H1 (cell line): Measurements from ENCODE around the gene C16orf95. TPM values are rescaled to one million over a fixed set of nuclear protein-coding genes. Genes with fewer than 3 reads are reported as not detected.

Source experiments
- CTCF ChIA-PET: fragments of 300-600 bp; sonication (Branson Sonifier 250); formaldehyde crosslinking; loops from one replicate; lab custom pipeline; 2021; ENCODE audit not compliant: partially characterized antibody; lab: Charles Lee
- POLR2A ChIA-PET: fragments of 300-600 bp; sonication (Branson Sonifier 250); formaldehyde crosslinking; loops from one replicate; lab custom pipeline; 2021; ENCODE audit warnings: inconsistent platforms; ENCODE audit not compliant: partially characterized antibody; lab: Charles Lee
- DNase-seq, 2 experiments: peaks; one replicate each; pipeline versions ENCODE4 v3.0.0 to v3.0.0-alpha.2; 2010 to 2022; ENCODE audit warnings: low spot score in 2 of 2, low read depth in 1 of 2, mixed read lengths in 1 of 2
- FAIRE-seq: peaks from 2 replicates; lab custom pipeline; 2011; peaks lifted over from hg19 to GRCh38; lab: Jason Lieb, UNC
- H2AFZ ChIP-seq: 2 replicates; pipeline ENCODE4 v1.8.1; 2012; ENCODE audit warnings: low read length, inconsistent platforms
- H2AK5ac ChIP-seq: 2 replicates; pipeline ENCODE4 v1.6.1; 2013; ENCODE audit warnings: low read depth, low read length
- H2BK120ac ChIP-seq: replicated peaks from 2 replicates; pipeline ENCODE3; 2013; ENCODE audit warnings: low read depth, low read length, inconsistent platforms
- H2BK12ac ChIP-seq: 2 replicates; pipeline ENCODE4 v1.6.1; 2013; ENCODE audit warnings: low read depth, low read length
- H2BK15ac ChIP-seq: 2 replicates; pipeline ENCODE4 v1.6.1; 2013; ENCODE audit warnings: low read length
- H2BK20ac ChIP-seq: 2 replicates; pipeline ENCODE4 v1.6.1; 2013; ENCODE audit warnings: low read length
- H2BK5ac ChIP-seq: 2 replicates; pipeline ENCODE4 v1.6.1; 2013; ENCODE audit warnings: low read depth, low read length
- H3K14ac ChIP-seq: 2 replicates; pipeline ENCODE4 v1.6.1; 2013; ENCODE audit warnings: inconsistent platforms; ENCODE audit not compliant: insufficient read length
- H3K18ac ChIP-seq: 2 replicates; pipeline ENCODE4 v1.6.1; 2013; ENCODE audit warnings: low read length; ENCODE audit errors: extremely low read depth
- H3K23ac ChIP-seq: 2 replicates; pipeline ENCODE4 v1.6.1; 2013; ENCODE audit warnings: inconsistent platforms; ENCODE audit not compliant: insufficient read length
- H3K23me2 ChIP-seq: 2 replicates; pipeline ENCODE4 v1.6.1; 2013; ENCODE audit warnings: low read depth, low read length
- H3K27ac ChIP-seq: 2 replicates; pipeline ENCODE4 v1.6.1; 2011; ENCODE audit warnings: low read depth, low read length, inconsistent platforms
- H3K27me3 ChIP-seq, 4 experiments: replicated peaks in 1 of 4; 1 replicate in 1 of 4; 2 replicates in 3 of 4; pipeline versions ENCODE4 v1.6.1 to v1.8.1; 2011 to 2013; ENCODE audit warnings: low read length in 3 of 4, mild to moderate bottlenecking in 3 of 4, inconsistent platforms in 2 of 4, mixed read lengths in 2 of 4, moderate library complexity in 1 of 4; ENCODE audit not compliant: control insufficient read depth in 3 of 4, insufficient read depth in 3 of 4; ENCODE audit errors: extremely low read depth in 1 of 4
- H3K36me3 ChIP-seq, 4 experiments: 2 replicates each; pipeline versions ENCODE4 v1.6.1 to v1.8.1; 2011 to 2013; ENCODE audit warnings: mild to moderate bottlenecking in 4 of 4, low read length in 3 of 4, moderate library complexity in 2 of 4, control low read depth in 1 of 4, inconsistent platforms in 1 of 4; ENCODE audit not compliant: insufficient read depth in 4 of 4, control insufficient read depth in 2 of 4
- H3K4ac ChIP-seq: replicated peaks from 2 replicates; pipeline ENCODE3; 2013; ENCODE audit warnings: low read length, low read depth, mixed read lengths, inconsistent platforms; ENCODE audit not compliant: insufficient read length
- H3K4me1 ChIP-seq, 4 experiments: replicated peaks in 1 of 4; 1 replicate in 1 of 4; 2 replicates in 3 of 4; pipeline versions ENCODE4 v1.6.1 to v1.8.1; 2011 to 2013; ENCODE audit warnings: low read length in 3 of 4, inconsistent platforms in 2 of 4, mixed read lengths in 1 of 4; ENCODE audit not compliant: insufficient read depth in 4 of 4, control insufficient read depth in 3 of 4
- H3K4me2 ChIP-seq, 2 experiments: 2 replicates each; pipeline versions ENCODE4 v1.6.1 to v1.8.1; 2011 to 2013; ENCODE audit warnings: low read depth in 2 of 2, low read length in 2 of 2, control low read depth in 1 of 2, inconsistent platforms in 1 of 2, mild to moderate bottlenecking in 1 of 2; ENCODE audit not compliant: insufficient read depth in 1 of 2
- H3K4me3 ChIP-seq, 4 experiments: fragments of 200-600, 300-600 bp in 1 of 4; sonication (generic), shearing (Covaris generic), sonication (Bioruptor Twin) in 1 of 4; 2 replicates each; pipeline versions ENCODE4 v1.5.1 to v1.8.1; 2011 to 2016; ENCODE audit warnings: low read length in 4 of 4, low read depth in 3 of 4, control low read depth in 2 of 4, inconsistent platforms in 2 of 4, mild to moderate bottlenecking in 2 of 4, mixed read lengths in 1 of 4, moderate library complexity in 1 of 4; ENCODE audit not compliant: insufficient read depth in 2 of 4; ENCODE audit errors: extremely low read depth in 1 of 4
- H3K56ac ChIP-seq: replicated peaks from 2 replicates; pipeline ENCODE3; 2013; ENCODE audit warnings: low read depth, mild to moderate bottlenecking, mixed read lengths, low read length, inconsistent platforms; ENCODE audit not compliant: insufficient read length
- H3K79me1 ChIP-seq: 2 replicates; pipeline ENCODE4 v1.6.1; 2013; ENCODE audit warnings: low read depth, low read length, control low read depth
- H3K79me2 ChIP-seq, 2 experiments: 2 replicates each; pipeline versions ENCODE4 v1.6.1 to v1.8.1; 2012 to 2013; ENCODE audit warnings: low read length in 2 of 2, mild to moderate bottlenecking in 2 of 2, inconsistent platforms in 1 of 2; ENCODE audit not compliant: insufficient read depth in 2 of 2, control insufficient read depth in 1 of 2
- H3K9ac ChIP-seq, 4 experiments: replicated peaks in 1 of 4; 1 replicate in 1 of 4; 2 replicates in 3 of 4; pipeline versions ENCODE4 v1.6.1 to v1.8.1; 2011 to 2013; ENCODE audit warnings: low read depth in 3 of 4, low read length in 3 of 4, control low read depth in 2 of 4, mild to moderate bottlenecking in 2 of 4, moderate library complexity in 2 of 4, inconsistent platforms in 1 of 4; ENCODE audit errors: extremely low read depth in 1 of 4
- H3K9me3 ChIP-seq, 2 experiments: 2 replicates each; pipeline versions ENCODE4 v1.6.1 to v1.8.1; 2012 to 2013; ENCODE audit warnings: mild to moderate bottlenecking in 2 of 2, moderate library complexity in 2 of 2, control low read depth in 1 of 2, inconsistent platforms in 1 of 2, low read depth in 1 of 2, low read length in 1 of 2, mixed read lengths in 1 of 2; ENCODE audit not compliant: insufficient read depth in 2 of 2
- H4K20me1 ChIP-seq, 2 experiments: replicated peaks in 1 of 2; 2 replicates each; pipeline versions ENCODE3 to v1.8.1; 2011 to 2013; ENCODE audit warnings: inconsistent platforms in 2 of 2, low read length in 2 of 2, mild to moderate bottlenecking in 1 of 2; ENCODE audit not compliant: insufficient read depth in 2 of 2, control insufficient read depth in 1 of 2
- H4K5ac ChIP-seq: 2 replicates; pipeline ENCODE4 v1.6.1; 2013; ENCODE audit warnings: low read length, low read depth, mixed read lengths, inconsistent platforms; ENCODE audit not compliant: insufficient read length
- H4K8ac ChIP-seq: 2 replicates; pipeline ENCODE4 v1.8.0; 2013; ENCODE audit warnings: mild to moderate bottlenecking, moderate library complexity, low read length, inconsistent platforms; ENCODE audit not compliant: insufficient read depth; ENCODE audit errors: extremely low read depth
- H4K91ac ChIP-seq: replicated peaks from 2 replicates; pipeline ENCODE3; 2013; ENCODE audit warnings: low read length, mixed read lengths, inconsistent platforms; ENCODE audit not compliant: insufficient read length
- CREB1 ChIP-seq: IDR thresholded peaks from 2 replicates; pipeline ENCODE4 v1.6.1; 2012; ENCODE audit warnings: inconsistent platforms
- GTF2F1 ChIP-seq: IDR thresholded peaks from 2 replicates; pipeline ENCODE4 v1.6.1; 2012; ENCODE audit warnings: low read depth, low read length, improper control_type of control experiment, borderline replicate concordance
- HDAC6 ChIP-seq: IDR thresholded peaks from one replicate; pipeline ENCODE4 v1.7.1; 2012; ENCODE audit warnings: low read depth, mild to moderate bottlenecking, inconsistent platforms, low read length, moderate library complexity
- NRF1 ChIP-seq: IDR thresholded peaks from 2 replicates; pipeline ENCODE4 v1.6.1; 2011; ENCODE audit warnings: mild to moderate bottlenecking, low read depth, low read length, improper control_type of control experiment
- POU5F1 ChIP-seq: IDR thresholded peaks from 2 replicates; pipeline ENCODE4 v1.6.1; 2011; ENCODE audit warnings: low read depth, mild to moderate bottlenecking, low read length, moderate library complexity
- SUZ12 ChIP-seq: fragments of 200-600 bp; sonication (generic); IDR thresholded peaks from 2 replicates; pipeline ENCODE4 v1.6.1; 2012; ENCODE audit warnings: mild to moderate bottlenecking, inconsistent platforms, low read length, moderate library complexity, mixed read lengths
- TAF7 ChIP-seq: optimal IDR thresholded peaks from 2 replicates; pipeline ENCODE3; 2011; ENCODE audit warnings: low read depth, mild to moderate bottlenecking, inconsistent platforms, low read length, moderate library complexity, borderline replicate concordance
- YY1 ChIP-seq: IDR thresholded peaks from 2 replicates; pipeline ENCODE4 v1.6.1; 2011; ENCODE audit warnings: low read depth, mild to moderate bottlenecking, low read length
- WGBS, 2 experiments: shearing (Covaris generic) in 1 of 2; methylation state at CpG; one replicate each; pipeline versions ENCODE4 v1.1.6 to v1.1.7; 2013 to 2015; ENCODE audit warnings: low lambda C conversion rate in 2 of 2, mixed read lengths in 2 of 2, inconsistent platforms in 1 of 2, low coverage in 1 of 2, missing lambda C conversion rate in 1 of 2; ENCODE audit not compliant: insufficient replicate concordance in 2 of 2, insufficient coverage in 1 of 2, insufficient read length in 1 of 2; ENCODE audit errors: extremely low coverage in 1 of 2, missing lambda C conversion rate in 1 of 2; 5-methylcytosine and 5-hydroxymethylcytosine counted together
- polyA plus RNA-seq, 7 experiments: library from polyadenylated mRNA; depleted of rRNA in 3 of 7; stranded (reverse) in 5 of 7; unstranded in 2 of 7; fragments of >200 nt in 5 of 7; fragments of 200-250 nt in 2 of 7; gene quantifications; 1 replicate in 5 of 7; 2 replicates in 1 of 7; 4 replicates in 1 of 7; pipeline versions ENCODE4 v1.2.1 to v1.2.3, GENCODE V29; 2011 to 2013; ENCODE audit warnings: missing spikeins in 2 of 7, mixed read lengths in 2 of 7
- total RNA-seq: library from RNA; stranded (reverse); fragmentation: NEBNext Ultra II Directional; extraction: Animal tissue kit (Norgen Biotek cat#: 25700); gene quantifications from 2 replicates; pipeline ENCODE4 v1.2.1, GENCODE V29; 2021
- TF ChIP-seq, protein P1 (sequence below): IDR thresholded peaks from 2 replicates; pipeline ENCODE4 v1.6.1; 2011; ENCODE audit warnings: low read depth, mild to moderate bottlenecking, low read length; ENCODE audit not compliant: insufficient read depth

Gene C16orf95
- total and polyA plus RNA-seq, 2 of the 8 experiments (the other 6 are each of a cell fraction or from before 2014, with no cell fraction given): 5.0 to 5.4 TPM

DNA sequence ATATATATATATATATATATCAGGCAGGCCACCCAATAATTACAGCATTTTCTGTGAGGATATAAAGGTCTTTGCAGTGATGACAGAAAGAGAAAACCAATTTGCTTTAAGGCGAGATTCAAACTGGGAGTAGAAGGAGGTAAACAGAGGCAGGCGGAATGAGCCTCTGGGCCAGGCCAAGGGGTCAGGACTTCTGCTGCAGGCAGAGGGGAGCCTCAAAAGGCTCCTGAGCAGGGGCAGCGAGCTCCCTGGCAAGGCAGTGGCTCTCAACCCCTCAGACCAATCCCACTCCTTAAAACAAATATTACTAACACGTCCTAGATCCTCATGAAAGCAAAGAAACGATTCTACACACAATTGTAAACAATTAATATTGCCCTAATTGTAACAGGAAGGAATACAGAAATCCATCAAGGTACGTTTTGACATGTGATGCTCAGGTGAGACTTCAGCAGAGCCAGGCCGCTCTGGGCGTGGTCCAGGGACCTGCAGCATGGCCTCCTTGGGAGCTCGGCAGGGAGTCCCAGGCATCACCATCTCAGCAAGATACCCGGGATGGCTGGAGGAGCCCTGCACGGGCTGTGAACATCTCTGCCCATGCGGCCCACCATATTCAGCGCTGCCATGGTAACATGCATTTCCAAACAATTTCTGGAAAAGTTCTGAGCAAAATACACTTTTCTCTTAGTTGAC lies 48.0 kb upstream of the C16orf95 start:
- Histone ChIP-seq H3K23ac (no peak overlapping the region), H3K4me3 (no peak overlapping the region), H3K56ac (no peak overlapping the region), H3K9me3 (no peaks in the 10 kb centered on the region), H3K27ac (no peak overlapping the region), H3K79me2 (peaks cover 0 to 23% of the 10 kb centered on the region in 2 experiments; a peak in 1 of 4 replicates), H4K91ac (no peak overlapping the region), H3K18ac (no peak overlapping the region), H3K4ac (no peak overlapping the region), H2BK20ac (no peak overlapping the region), H2BK120ac (no peak overlapping the region), H2BK5ac (no peak overlapping the region), H2BK12ac (no peak overlapping the region), H3K27me3 (no peaks in the 10 kb centered on the region), H4K5ac (no peak overlapping the region), H3K36me3 (peaks cover 0 to 2% (median 2%) of the 10 kb centered on the region in 4 experiments; a peak in 3 of 8 replicates), H3K14ac (no peak overlapping the region), H2AFZ (no peak overlapping the region), H2BK15ac (no peak overlapping the region), H3K9ac (no peak overlapping the region), H3K4me1 (peaks cover 0 to 10% (median 0%) of the 10 kb centered on the region in 4 experiments; a peak in 3 of 7 replicates), H4K8ac (no peak overlapping the region), H3K23me2 (no peaks in the 10 kb centered on the region), H2AK5ac (no peak overlapping the region), H3K79me1 (peaks cover 9% of the 10 kb centered on the region), H3K4me2 (no peak overlapping the region), H4K20me1 (peaks cover 4 to 18% of the 10 kb centered on the region in 2 experiments)
- ChIA-PET POLR2A (no interaction called here), CTCF (interaction anchor here (0.6 to 1.4 kb wide), 2 partner anchors 9 to 21 kb away, joined by 3 to 4 read pairs; no protein-coding TSS in a partner anchor)
- FAIRE-seq (no peak), DNase-seq (no peak)
- TF ChIP-seq HDAC6: no peak
- TF ChIP-seq TAF7: no peak
- no peak for TF ChIP-seq POU5F1
- TF ChIP-seq GTF2F1: no peak
- TF ChIP-seq NRF1: no peak
- no peak for TF ChIP-seq YY1
- TF ChIP-seq CREB1: no peak
- TF ChIP-seq, protein P1, sequence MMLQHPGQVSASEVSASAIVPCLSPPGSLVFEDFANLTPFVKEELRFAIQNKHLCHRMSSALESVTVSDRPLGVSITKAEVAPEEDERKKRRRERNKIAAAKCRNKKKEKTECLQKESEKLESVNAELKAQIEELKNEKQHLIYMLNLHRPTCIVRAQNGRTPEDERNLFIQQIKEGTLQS: no peak
- no peak for TF ChIP-seq SUZ12
- WGBS, 2 experiments: 83 to 100% methylated on average over 2 to 13 of the region's 13 CpGs
